ENCODE data around the gene TMEM39B. TPM values are rescaled to one million over a fixed set of nuclear protein-coding genes. Genes with fewer than 3 reads are reported as not detected.
A peak's percentile ranks its signal among the peaks of the same experiment; 100 is the strongest.

The TMEM39B gene
- total RNA-seq, 1 donor from 2014 or later, result 14.1 TPM

GRCh38 chr1:32151319-32151787, 78.6 kb downstream of the TMEM39B start:
- Mint-ChIP-seq H3K4me1 (ENCODE audit: low read depth) (peaks cover 17% of the 10 kb centered on the region), H3K9me3 (ENCODE audit: low read depth) (peaks cover 3% of the 10 kb centered on the region), H3K36me3 (ENCODE audit: low read depth) (peaks cover 6% of the 10 kb centered on the region), H3K4me3 (ENCODE audit: unreplicated experiment) (no peak overlapping the region), H3K27ac (ENCODE audit: unreplicated experiment) (peak overlapping the region; percentile 89), H3K27me3 (ENCODE audit: low read depth) (no peaks in the 10 kb centered on the region)
- no peak for TF ChIP-seq CTCF (IDR thresholded peaks at IDR 0.05)
- no peak for DNase-seq (ENCODE audit: low spot score)

Small RNA genes within 50 kb of the gene (microRNA-seq; reads per million reads assigned to microRNA genes)
- not detected for gene MIR5585 (ENCODE audit: borderline number of aligned reads)

Other genes starting within 250 kb of the TMEM39B start
- gene PTP4A2, start 134.6 kb upstream of the TMEM39B start, total RNA-seq, result 155 to 204 TPM (median 197 TPM) in 3 replicates
- 90.5 to 136 TPM (median 95.1 TPM) in 3 replicates for gene KHDRBS1, start 59.1 kb upstream of the TMEM39B start, total RNA-seq
- gene KPNA6, start 35.1 kb downstream of the TMEM39B start, total RNA-seq, result 66.3 to 89.3 TPM (median 80.9 TPM) in 3 replicates
- 78.3 to 86.7 TPM (median 84.3 TPM) in 3 replicates for gene TXLNA, start 106.7 kb downstream of the TMEM39B start, total RNA-seq
- gene CCDC28B, start 127.7 kb downstream of the TMEM39B start, total RNA-seq, result 29.7 to 32.9 TPM (median 30.7 TPM) in 3 replicates
- gene IQCC, start 132.7 kb downstream of the TMEM39B start, total RNA-seq, result 1.5 to 3.3 TPM (median 2.0 TPM) in 3 replicates
- gene DCDC2B, start 136.2 kb downstream of the TMEM39B start, total RNA-seq, result not detected in 3 replicates
- 20.8 to 23.9 TPM (median 22.8 TPM) in 3 replicates for gene TMEM234, start 149.4 kb downstream of the TMEM39B start, total RNA-seq
- 120 to 142 TPM (median 131 TPM) in 3 replicates for gene EIF3I, start 149.5 kb downstream of the TMEM39B start, total RNA-seq
- gene FAM167B, start 174.3 kb downstream of the TMEM39B start, total RNA-seq, result 1.4 to 3.1 TPM (median 2.9 TPM) in 3 replicates
- not detected in 3 replicates for gene LCK, start 178.3 kb downstream of the TMEM39B start, total RNA-seq
- gene HDAC1, start 219.1 kb downstream of the TMEM39B start, total RNA-seq, result 50.2 to 54.9 TPM (median 52.9 TPM) in 3 replicates